ENCODE results near the gene MID1. TPM values are rescaled to one million over a fixed set of nuclear protein-coding genes. Genes with fewer than 3 reads are reported as not detected.

The MID1 gene
- total and polyA plus RNA-seq, 9 of the 15 experiments (the other 6 are each of a cell fraction or from before 2014, with no cell fraction given) = 0.07 to 0.54 (median 0.33) TPM

DNA sequence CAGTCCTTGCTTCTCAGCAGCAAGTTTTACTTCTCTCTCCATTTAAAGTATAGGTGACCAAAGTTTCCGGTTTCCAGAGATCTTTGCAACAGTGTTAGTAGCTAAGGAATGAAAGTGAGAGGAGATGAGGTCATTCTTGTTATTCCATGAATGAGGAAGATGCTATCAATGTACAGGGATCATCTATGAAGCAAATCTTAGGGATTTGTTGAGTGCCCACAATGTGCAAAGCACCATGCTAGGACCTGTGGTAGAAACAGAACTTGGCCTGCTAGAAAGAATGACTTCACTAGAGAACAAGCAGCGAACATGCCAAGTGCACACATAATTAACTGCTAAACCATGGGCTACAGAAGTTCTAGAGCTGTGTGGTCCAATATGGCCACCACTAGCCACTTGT, 112.5 kb downstream of the MID1 start:
- H3K4me1 ChIP-seq (replicated peaks in 1 of 2; ENCODE audit: control insufficient read depth in 2 of 2, insufficient read depth in 2 of 2, low read length in 2 of 2) = no peaks in the 10 kb centered on the region
- no peak overlapping the region for H3K9ac ChIP-seq (ENCODE audit: insufficient read depth in 1 of 2, low read depth in 2 of 2, low read length in 2 of 2)
- ATAC-seq (no peak), FAIRE-seq (no peak), DNase-seq (ENCODE audit: extremely low read depth in 1 of 4, low spot score in 3 of 4) (no peak)
- ChIA-PET CTCF (ENCODE audit: low intra/inter-chr PET ratio) (no interaction called here), POLR2A (interaction anchor here (0.7 kb wide), 1 partner anchor 20 kb away, joined by 3 read pairs; no protein-coding TSS in a partner anchor)
- BruUV-seq (replicated peaks) = no TSS peak
- TF ChIP-seq SRSF9 (IDR thresholded peaks at IDR 0.05; ENCODE audit: borderline replicate concordance, low read depth, low read length) (no peak), USF1 (CRISPR knock-in tag; IDR thresholded peaks at IDR 0.05) (no peak), ZNF586 (CRISPR knock-in tag; conservative IDR thresholded peaks at IDR 0.05) (no peak), XRCC5 (IDR thresholded peaks at IDR 0.05; ENCODE audit: low read depth, low read length) (no peak), HDAC1 (IDR thresholded peaks at IDR 0.05) (no peak), FOXP4 (CRISPR knock-in tag; IDR thresholded peaks at IDR 0.05; ENCODE audit: borderline replicate concordance) (no peak), RBFOX2 (IDR thresholded peaks at IDR 0.05; ENCODE audit: low read depth, low read length) (no peak), ZBTB8A (IDR thresholded peaks at IDR 0.05; ENCODE audit: partially characterized antibody) (no peak), PCBP1 (IDR thresholded peaks at IDR 0.05; ENCODE audit: low read depth, low read length, poor library complexity, severe bottlenecking) (no peak), MXI1 (IDR thresholded peaks at IDR 0.05; ENCODE audit: low read depth, low read length) (no peak), CREBBP (IDR thresholded peaks at IDR 0.05; ENCODE audit: low read depth, low read length) (no peak), ZNF75A (CRISPR knock-in tag; IDR thresholded peaks at IDR 0.05) (no peak), CC2D1A (IDR thresholded peaks at IDR 0.05) (no peak), CEBPG (CRISPR knock-in tag; IDR thresholded peaks at IDR 0.05) (no peak), CEBPG (tag; conservative IDR thresholded peaks at IDR 0.05 in 1 of 2, IDR thresholded peaks at IDR 0.05 in 1 of 2) (no peak)
- TF ChIP-seq, protein P1, sequence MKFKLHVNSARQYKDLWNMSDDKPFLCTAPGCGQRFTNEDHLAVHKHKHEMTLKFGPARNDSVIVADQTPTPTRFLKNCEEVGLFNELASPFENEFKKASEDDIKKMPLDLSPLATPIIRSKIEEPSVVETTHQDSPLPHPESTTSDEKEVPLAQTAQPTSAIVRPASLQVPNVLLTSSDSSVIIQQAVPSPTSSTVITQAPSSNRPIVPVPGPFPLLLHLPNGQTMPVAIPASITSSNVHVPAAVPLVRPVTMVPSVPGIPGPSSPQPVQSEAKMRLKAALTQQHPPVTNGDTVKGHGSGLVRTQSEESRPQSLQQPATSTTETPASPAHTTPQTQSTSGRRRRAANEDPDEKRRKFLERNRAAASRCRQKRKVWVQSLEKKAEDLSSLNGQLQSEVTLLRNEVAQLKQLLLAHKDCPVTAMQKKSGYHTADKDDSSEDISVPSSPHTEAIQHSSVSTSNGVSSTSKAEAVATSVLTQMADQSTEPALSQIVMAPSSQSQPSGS (CRISPR knock-in tag; IDR thresholded peaks at IDR 0.05) = no peak
- no peak overlapping the region for H3K4me2 ChIP-seq (ENCODE audit: insufficient read depth, low read length)
- H3K27ac ChIP-seq (ENCODE audit: extremely low read depth, low read depth, low read length) = no peak overlapping the region
- H2AFZ ChIP-seq (ENCODE audit: low read depth, low read length) = no peak overlapping the region
- H4K20me1 ChIP-seq (replicated peaks; ENCODE audit: control insufficient read depth, insufficient read depth, low read length) = no peaks in the 10 kb centered on the region
- no peaks in the 10 kb centered on the region for H3K36me3 ChIP-seq (ENCODE audit: control insufficient read depth, insufficient read depth, low read length)
- H3K27me3 ChIP-seq (ENCODE audit: control insufficient read depth in 2 of 2, insufficient read depth in 2 of 2, low read length in 2 of 2) = 0 out of 5 replicates have a peak, but pooled peaks cover 0 to 3% of the 10 kb centered on the region in 2 experiments
- 0% methylated on average over 2 of the region's 2 CpGs for WGBS (ENCODE audit: insufficient coverage, low coverage, missing lambda C conversion rate)
- no peaks in the 10 kb centered on the region for H3K79me2 ChIP-seq (ENCODE audit: control insufficient read depth, insufficient read depth, low read length)
- no peaks in the 10 kb centered on the region for H3K9me3 ChIP-seq (replicated peaks; ENCODE audit: control insufficient read depth, insufficient read depth, low read depth, low read length)
- no peaks in the 10 kb centered on the region for H3K9me1 ChIP-seq (ENCODE audit: control insufficient read depth, insufficient read depth, low read length)
- intact Hi-C loops (cut with micrococcal nuclease) (no loop called here), in situ Hi-C loops (cut with MboI) (no loop called here)
- H3K4me3 ChIP-seq = no peak overlapping the region
